GM21737 (cell line): ENCODE results near the gene UBE3C.
"Not testable (repeated sequence)": the region's sequence is repeated elsewhere in the genome, so short reads cannot be mapped to it uniquely, and the experiment has no call there.

Experiments used
- ATAC-seq: cut with Tn5 transposase; IDR thresholded peaks from one replicate; pipeline ENCODE4 v1.9.1; 2021; ENCODE audit warnings: mild to moderate bottlenecking, moderate library complexity; ENCODE audit not compliant: unreplicated experiment

UBE3C gene

DNA sequence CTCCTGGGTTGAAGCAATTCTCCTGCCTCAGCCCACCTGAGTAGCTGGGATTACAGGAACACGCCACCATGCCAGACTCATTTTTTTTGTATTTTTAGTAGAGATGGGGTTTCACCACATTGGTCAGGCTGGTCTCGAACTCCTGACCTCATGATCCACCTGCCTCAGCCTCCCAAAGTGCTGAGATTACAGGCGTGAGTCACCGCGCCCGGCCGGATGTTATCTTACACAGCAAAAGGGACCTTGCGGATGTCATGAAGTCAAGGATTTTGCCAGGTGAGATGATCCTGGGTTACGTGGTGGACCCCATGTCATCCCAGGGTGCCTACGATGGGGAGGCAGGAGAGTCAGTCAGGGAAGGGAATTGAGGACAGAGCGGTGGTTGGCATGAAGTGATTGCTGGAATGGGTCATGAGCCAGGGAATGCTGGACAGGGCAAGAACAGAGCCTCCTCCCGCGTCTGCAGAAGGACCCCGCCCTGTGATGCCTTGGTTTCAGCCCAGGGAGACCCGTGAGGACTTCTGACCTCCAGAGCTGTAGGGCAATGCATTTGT, 8.7 kb upstream of the UBE3C start:
- no peak for ATAC-seq

DNA sequence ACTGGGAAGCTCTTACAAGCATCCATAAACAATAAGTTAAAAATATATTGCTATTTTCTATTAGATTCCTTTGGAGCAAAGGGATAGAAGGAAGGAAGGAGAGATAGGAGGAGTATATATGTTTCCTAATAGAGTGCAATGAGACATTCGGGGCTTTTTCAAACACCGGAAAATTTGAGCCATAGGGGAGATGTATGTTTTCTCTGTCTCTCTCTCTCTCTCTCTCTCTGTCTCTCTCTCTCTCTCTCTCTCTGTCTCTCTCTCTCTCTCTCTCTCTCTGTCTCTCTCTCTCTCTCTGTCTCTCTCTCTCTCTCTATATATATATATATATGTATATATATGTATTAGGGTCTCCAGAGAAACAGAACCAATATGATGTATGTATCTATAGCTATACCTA, 7.9 kb upstream of the UBE3C start:
- not testable (repeated sequence) for ATAC-seq

DNA sequence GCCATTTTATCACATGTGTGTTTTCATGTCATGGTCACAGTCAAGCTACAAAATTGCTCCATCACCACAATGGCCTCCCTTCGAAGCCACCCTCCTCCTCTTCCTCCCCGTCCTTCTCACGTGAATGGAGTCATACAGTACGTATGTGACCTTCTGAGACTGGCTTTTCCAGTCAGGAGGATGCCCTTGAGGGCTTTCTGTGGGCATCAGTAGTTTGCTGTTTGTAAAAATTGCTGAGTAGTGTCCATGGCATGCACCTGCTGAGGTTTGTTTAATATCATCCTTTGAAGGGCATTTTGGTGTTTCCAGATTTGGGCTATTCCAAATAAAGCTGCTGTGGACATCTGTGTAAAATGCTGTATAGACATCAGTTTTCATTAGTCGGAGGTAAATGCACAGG, 5.9 kb upstream of the UBE3C start:
- ATAC-seq = no peak

DNA sequence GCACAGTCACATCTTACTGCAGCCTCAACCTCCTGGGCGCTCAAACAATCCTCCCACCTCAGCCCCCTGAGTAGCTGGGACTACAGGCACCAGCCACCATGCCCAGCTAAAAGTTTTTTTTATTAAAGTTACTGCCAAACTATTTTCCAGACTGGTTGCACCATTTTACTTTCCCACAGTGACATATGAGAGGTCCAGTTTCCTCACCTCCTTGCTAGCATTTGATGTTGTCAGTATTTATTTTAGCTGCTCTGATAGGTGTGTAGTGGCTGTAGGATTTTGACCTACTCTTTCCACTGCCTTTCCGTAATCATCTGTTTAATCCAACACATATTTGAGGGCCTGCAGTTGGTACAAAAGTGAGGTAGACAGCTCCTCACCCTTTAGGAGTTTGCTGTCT, 5.4 kb upstream of the UBE3C start:
- no peak for ATAC-seq

DNA sequence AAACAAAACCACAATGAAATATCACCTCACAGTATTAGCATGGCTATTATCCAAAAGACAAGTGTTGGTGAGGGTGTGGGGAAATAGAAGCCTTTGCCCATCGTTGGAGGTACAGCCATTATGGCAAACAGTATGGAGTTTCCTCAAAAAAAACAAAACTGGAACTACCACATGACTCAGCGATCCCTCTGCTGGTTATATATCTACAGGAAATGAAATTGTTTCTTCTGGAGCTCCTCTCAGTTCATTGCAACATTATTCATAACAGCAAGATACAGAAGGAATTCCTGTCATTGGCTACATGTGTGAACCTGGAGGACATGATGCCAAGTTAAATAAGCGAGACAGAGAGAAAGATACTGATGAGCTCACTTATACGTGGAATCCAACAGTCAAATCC, 2.4 kb upstream of the UBE3C start:
- no peak for ATAC-seq

DNA sequence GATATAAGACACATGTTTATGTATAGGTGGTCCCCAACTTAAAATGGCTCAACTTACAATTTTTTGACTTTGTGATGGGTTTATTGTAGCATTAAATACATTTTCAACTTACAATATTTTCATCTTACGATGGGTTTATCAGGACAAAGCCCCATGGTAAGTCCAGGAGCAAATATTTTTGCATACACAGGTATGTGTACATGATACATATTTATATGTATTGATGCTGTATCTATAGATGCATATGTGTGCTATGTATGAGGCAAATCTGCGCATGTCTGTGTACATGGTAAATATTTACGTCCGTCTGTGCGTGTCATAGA, 664 bp upstream of the UBE3C start:
- no peak for ATAC-seq

DNA sequence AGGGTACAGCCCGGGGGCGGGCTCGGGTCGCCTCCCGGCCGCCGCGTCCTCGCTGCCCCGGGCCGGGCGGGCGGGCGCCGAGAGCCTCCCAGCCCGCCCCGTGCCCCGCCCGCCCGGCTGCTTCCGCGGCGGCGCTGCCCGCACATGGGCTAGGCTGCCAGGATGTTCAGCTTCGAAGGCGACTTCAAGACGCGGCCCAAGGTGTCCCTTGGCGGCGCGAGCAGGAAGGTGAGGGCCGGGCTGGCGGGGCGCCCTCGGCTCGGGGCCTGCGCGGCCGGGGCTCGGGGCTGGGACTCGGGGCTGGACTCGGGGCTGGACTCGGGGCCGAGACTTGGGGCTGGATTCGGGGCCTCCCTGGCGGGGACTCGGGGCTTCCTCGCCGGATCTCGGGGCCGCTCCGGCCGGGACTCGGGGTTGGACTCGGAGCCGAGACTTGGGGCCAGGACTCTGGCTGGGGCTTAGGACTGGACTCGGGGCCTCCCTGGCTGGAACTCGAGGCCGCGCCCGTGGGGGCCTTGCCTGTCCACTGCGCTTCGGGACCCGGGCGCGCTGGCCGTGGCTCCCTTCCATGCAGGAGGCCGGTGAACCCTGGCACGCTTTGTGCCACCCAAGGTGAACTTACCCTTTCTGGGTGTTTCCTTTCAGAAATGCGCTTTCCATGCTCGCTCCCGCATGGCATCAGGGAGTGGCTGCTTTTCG, 534 bp downstream of the UBE3C start:
- ATAC-seq = peak; percentile 57

DNA sequence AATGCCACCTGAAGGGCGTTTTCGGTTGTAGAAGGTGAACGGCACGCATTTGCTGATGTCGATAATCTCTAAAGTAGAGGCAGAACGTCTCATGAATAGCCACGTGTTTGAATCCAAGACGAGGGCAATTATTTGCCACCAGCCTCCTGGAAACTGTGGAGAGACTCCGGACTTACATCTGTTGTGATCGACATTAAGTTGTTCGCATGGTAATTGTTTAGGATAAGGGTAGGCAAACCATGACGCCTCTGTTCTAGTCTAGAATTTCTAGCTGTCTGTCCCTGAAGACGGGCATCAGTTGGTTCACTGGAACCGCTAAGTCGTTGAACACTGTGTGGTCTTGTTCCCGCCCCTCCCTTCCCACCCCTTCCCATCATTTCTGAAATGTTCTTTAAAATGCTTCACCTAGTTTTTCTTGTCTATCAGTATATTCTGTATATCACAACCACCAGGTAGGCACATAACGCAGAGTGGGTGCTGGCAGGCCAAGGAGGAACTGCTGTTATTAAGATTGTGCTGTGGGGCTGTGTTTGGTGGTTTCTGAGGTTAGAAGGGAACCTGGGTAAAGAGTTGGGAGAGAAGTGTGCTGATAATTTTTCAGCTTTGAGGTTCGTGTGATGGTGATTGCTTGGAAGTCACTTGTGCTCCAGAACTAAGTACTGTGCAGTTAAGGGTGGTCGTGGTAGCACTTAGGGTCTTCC, 1.2 kb downstream of the UBE3C start:
- no peak for ATAC-seq

DNA sequence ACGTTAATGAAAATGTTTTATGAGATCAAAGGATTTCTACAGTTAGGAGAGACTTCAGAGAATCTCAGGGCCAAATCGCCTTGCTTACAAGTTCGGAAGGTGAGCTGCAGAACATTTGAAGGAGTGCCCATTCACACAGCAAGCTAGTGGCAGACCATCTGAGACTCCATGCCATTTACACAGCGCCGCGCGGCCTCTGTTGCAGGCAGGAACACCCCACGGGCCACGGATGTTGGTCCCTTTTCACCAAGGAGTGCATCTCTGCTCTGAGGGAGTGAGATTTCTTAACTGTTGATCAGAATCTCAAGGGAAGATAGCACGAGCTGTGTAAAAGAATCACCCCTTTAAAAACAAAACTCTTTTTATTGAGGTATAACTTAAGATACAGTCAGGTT, 1.8 kb downstream of the UBE3C start:
- no peak for ATAC-seq

DNA sequence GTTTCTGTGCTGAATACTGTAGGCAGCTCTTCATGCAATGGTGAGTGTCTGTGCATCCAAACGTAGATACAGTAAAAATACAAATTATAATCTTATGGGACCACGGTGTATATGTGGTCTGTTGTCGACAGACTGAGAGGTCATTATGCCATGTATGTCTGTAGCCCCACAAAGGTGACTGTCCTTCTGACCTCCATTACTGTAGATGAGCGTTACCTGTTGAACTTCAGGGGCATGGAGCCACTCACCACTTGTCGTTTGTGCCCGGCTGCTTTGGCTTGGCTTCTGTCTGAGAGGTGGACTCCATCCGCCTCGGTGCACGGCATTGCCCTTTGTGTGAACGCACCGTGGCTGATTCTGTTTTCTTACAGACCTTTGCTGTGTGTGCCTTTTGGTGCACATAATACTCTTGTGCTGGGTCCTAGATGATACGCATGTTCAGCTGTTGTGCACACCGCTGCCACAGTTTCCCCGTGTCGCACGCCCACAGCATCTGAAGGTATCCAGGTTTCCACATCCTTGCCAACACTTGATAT, 2.9 kb downstream of the UBE3C start:
- ATAC-seq = no peak

DNA sequence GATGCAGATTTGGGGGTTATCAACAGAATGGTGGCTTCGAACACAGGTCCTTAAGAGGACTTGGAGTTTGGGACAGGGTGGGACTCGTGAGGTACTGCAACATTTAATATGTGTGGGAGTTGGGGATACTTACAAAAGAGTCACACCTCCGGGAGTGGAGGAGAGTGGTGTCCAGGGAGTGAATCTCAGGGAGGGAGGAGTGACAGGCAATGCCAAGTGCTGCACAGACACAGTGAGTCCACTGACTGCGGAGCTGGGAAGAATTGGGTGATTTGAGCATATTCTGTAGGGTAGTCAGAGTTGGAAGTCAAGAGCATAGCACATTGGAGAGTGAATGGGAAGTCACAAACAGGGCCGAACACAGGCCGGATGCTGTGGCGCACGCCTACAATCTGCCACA, 5.1 kb downstream of the UBE3C start:
- ATAC-seq = no peak

DNA sequence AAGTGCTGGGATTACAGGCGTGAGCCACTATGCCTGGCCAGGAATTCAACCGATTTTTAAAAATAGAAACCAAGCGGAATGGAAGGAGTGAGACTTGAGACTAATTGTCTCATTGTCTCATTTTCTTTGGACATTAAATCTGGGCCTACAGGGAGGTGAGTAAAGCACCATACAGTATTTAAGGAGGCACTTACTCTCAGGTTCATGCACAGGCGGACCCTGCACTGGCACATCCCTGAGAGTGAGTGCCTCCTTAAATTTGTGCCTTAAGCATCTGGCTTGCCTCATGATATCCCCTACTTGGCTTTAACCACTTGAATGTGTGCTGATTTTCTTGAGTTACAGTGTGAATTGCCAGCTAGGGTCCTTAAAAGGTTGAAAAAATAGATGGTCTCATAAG, 10.6 kb downstream of the UBE3C start:
- no peak for ATAC-seq

DNA sequence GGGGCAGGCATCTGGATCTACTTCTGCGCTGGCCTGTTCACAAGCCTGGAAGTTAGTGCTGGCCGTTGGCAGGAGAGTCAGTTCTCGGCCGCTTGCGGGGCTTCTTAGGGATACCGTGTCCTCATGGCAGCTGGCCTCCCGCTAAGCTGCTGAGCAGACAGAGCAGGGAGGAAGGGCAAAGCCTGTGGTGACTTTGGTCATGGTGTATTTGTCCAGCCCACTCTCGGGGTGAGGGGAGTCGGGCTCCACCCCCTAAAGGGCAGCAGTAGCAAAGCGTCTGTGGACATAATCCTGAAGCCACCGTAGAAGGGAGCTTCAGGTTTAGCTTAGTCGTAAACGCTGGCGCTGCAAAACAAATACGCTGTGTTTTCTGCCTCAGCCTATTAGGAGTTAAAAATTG, 12.2 kb downstream of the UBE3C start:
- no peak for ATAC-seq

DNA sequence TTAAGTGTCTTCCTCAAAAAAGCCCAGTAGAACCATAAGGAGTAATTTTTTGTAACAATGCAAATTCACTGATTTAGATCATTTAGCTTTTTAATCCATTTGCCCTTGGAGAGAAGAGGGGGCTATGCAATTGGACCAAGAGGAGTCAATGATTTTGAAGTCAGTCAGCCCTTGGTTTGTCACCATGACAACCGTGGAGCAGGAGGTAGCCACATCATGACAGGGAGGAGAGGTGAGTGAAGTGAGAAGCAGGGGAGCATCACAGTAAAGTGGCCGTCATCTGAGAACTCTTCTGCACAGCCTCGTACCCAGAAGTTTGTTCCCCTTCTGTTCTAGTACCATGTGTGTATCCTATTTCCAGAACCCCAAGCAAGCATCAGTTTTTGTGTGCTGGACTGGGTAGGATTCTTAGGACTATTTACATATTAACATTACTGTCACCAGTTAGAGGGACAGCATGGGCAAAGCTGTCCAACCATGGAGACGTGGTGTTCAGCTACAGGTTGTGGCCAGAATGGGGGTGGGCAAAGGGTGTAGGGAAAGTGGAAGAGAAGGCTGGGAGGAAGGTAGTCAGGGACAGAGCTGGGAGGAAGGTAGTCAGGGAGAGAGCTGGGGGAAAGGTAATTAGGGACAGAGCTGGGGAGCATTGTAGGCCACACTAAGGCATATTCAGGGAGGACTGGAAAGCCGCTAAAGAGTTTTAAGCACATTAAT, 13.1 kb downstream of the UBE3C start:
- ATAC-seq = no peak

DNA sequence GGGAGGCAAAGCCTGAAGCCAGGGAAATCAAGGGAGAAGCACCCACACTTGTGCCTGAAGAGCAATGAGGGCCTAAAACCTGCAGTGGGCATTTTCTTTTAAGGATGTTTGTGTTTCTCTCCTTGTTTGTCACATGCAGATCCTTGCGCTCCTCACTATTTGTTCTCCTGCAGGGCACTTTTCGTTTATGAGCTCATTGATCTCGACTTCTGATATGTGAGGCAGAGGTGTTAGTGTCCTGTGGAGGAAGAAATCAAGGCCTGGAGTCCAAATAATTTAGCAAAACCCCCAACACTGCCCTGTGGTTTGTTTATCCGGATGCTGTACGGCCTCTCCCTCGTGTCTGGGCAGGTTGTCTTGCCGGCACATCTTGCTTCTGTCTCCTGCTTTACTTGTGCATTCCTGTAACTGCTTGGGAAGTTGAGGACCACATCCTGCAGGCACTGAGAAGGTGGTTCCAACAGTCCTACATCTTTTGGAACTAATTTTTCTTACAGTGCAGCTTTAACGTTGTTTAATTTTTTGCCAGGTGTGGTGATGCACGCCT, 13.7 kb downstream of the UBE3C start:
- ATAC-seq = no peak

DNA sequence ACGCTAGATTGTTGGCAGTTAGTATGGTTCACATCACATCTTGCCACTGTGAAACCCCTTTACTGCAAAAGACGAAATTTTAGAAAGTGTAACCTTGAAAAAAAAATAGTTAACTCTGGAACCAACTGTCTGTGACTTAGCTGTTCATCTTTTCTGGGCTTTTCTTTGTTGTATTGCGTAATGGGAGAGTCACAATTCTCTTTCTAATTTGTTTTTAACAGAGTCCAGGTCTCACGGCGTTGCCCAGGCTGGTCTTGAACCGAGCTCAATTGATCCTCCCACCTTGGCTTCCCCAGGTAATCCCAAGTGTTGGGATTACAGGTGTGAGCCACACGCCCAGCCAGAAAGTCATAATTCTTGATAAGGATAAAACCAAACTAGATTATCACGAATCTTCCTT, 14.5 kb downstream of the UBE3C start:
- ATAC-seq = no peak

DNA sequence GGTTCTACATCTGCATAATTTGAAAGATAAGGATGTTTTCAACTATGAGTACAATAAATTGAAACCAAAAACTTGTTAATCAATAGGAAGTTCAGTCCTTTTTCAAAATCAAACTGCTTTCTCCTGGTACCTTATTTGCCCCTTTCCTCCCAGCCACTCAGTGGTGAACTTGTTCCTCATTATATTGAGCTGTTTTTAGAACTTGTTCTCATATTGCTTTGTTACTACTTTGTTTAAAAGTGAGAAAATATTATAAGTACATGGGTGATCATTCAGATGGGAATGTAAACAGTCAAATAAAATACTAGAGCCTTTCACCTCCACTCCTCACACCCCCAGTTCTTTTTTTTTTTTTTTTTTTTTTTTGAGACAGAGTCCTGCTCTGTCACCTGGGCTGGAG, 17.2 kb downstream of the UBE3C start:
- no peak for ATAC-seq

DNA sequence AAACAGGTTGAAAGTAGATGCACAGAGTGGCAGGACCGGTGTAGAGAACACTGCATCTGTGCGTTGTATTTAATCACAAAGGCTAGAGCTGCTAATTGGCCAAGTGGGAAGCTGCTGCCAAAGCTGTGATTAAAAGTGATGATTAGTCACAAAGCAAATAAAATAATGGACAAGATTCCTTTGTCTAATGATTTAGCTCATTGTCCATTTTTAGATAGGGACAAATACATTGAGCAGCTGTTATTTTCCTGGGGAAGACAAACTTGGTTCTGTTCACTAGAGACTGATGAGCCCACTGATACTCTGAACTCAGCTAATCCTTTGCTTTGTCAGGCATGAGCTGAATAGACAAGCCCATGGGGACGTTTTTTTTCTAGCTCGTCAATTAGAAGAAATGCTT, 19.7 kb downstream of the UBE3C start:
- ATAC-seq = no peak

DNA sequence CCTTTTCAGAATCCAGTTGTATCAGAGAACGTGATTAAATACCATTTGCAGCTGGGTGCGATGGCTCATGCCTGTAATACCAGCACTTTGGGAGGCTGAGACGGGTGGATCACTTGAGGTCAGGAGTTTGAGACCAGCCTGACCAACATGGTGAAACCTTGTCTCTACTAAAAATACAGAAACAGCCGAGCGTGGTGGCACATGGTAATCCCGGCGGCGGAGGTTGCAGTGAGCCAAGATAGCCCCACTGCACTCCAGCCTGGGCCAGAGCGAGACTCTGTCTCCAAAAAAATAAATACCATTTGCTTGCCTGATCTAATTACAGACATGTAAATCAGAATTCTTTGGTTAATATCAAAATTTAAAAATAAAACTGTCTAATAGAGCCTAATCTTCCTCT, 20.8 kb downstream of the UBE3C start:
- ATAC-seq = not testable (repeated sequence)

DNA sequence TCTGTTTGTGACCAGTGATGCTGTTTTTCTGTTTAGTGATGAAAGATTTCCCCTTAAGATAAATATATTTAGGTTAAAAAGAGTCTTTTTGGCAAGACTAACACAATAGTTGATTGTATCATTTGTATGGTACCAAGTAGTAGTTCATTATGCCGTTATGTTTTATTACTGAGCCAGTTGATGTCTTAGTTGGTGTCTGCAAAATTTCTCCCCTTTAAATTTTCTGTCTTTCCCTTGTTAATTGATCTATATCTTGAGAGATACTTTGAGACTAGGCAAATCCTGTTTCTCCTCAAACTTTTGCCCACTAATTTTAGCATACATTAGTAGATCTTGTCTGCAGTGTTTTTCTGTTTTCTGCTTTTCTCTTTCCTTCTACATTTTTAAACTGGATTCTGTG, 21.7 kb downstream of the UBE3C start:
- no peak for ATAC-seq

DNA sequence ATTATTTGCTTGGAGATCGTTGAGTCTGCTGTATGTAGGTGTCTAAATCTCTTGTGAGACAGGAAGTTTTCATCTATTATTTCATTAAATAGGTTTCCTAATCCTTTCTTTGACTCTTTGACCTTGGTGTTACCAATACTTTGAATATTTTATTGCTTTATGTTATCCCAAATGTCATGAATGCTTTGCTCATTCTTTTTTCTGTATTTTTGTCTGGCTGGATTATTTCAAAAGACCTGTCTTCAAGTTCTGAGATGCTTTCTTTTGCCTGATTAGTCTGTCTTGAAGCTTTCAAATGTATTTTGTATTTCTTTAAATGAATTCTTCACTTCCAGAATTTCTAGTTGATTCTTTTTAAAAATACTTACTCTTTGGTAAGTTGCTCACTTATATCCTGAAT, 27.3 kb downstream of the UBE3C start:
- ATAC-seq = no peak

DNA sequence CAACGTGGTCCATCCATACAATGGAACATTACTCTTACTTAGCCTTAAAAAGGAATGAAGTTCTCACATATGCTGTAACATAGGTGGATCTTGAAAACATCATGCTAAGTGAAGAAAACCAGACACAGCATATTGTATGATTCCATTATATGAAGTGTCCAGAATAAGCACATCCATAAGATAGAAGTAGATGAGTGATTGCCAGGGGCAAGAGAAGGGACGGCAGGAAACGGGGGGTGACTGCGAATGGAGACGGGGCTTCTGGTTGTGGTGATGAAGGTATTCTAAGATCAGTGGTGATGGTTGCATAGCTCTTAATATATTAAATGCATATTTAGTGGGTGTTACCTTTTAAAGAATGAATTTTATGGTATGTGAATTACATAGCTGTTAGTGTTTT, 29.8 kb downstream of the UBE3C start:
- no peak for ATAC-seq
